ENCODE data around the gene OTOF.

Gene OTOF

DNA sequence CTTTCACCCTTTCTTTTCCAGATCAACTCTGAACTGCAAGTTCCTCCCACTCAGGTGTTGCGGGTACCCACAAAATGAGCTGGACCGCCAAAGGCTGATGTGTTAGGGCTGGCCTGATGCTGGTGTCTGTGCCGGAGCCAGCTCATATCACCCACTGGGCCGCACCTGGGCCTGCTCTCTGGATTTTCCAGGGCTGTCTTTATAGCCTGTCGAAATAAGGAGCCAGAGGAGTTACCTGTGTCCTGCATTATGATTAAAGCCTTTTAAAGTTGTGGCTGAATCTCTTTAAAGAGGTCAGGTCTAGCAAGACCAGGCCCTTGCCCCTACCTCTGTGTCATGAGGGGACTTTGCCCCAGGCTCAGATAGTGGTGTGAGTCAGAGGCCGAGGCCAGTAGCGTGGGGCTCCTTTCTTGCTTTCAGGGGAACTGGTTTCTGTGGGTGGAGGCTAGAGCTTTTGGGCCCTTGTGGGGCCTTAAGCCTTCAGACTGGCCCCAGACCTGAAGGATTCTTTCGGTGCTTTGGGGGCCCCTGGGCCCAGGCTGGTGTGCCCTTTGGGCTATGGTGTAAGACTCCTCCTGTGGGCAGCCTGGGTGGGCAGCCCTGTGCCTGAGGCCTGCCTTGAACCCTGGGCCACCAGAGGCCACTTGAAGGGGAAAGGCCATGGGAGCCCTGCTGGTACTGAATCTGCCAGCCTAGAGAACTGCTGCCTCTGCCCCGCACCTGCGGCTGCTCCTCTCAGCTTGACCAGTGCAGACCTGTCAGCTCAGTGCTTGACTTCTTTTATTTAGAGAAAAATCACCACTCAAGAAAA lies 21.3 kb downstream of the OTOF start:
- TF ChIP-seq POLR2AphosphoS5 (IDR thresholded peaks at IDR 0.05; ENCODE audit: low read depth, low read length): no peak
- TF ChIP-seq TAF1 (IDR thresholded peaks at IDR 0.05; ENCODE audit: borderline replicate concordance, insufficient read depth, low read length): no peak
- TF ChIP-seq, protein P1, sequence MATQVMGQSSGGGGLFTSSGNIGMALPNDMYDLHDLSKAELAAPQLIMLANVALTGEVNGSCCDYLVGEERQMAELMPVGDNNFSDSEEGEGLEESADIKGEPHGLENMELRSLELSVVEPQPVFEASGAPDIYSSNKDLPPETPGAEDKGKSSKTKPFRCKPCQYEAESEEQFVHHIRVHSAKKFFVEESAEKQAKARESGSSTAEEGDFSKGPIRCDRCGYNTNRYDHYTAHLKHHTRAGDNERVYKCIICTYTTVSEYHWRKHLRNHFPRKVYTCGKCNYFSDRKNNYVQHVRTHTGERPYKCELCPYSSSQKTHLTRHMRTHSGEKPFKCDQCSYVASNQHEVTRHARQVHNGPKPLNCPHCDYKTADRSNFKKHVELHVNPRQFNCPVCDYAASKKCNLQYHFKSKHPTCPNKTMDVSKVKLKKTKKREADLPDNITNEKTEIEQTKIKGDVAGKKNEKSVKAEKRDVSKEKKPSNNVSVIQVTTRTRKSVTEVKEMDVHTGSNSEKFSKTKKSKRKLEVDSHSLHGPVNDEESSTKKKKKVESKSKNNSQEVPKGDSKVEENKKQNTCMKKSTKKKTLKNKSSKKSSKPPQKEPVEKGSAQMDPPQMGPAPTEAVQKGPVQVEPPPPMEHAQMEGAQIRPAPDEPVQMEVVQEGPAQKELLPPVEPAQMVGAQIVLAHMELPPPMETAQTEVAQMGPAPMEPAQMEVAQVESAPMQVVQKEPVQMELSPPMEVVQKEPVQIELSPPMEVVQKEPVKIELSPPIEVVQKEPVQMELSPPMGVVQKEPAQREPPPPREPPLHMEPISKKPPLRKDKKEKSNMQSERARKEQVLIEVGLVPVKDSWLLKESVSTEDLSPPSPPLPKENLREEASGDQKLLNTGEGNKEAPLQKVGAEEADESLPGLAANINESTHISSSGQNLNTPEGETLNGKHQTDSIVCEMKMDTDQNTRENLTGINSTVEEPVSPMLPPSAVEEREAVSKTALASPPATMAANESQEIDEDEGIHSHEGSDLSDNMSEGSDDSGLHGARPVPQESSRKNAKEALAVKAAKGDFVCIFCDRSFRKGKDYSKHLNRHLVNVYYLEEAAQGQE (IDR thresholded peaks at IDR 0.05; ENCODE audit: insufficient read depth in 1 of 2, low read depth in 2 of 2, low read length in 2 of 2): no peak

DNA sequence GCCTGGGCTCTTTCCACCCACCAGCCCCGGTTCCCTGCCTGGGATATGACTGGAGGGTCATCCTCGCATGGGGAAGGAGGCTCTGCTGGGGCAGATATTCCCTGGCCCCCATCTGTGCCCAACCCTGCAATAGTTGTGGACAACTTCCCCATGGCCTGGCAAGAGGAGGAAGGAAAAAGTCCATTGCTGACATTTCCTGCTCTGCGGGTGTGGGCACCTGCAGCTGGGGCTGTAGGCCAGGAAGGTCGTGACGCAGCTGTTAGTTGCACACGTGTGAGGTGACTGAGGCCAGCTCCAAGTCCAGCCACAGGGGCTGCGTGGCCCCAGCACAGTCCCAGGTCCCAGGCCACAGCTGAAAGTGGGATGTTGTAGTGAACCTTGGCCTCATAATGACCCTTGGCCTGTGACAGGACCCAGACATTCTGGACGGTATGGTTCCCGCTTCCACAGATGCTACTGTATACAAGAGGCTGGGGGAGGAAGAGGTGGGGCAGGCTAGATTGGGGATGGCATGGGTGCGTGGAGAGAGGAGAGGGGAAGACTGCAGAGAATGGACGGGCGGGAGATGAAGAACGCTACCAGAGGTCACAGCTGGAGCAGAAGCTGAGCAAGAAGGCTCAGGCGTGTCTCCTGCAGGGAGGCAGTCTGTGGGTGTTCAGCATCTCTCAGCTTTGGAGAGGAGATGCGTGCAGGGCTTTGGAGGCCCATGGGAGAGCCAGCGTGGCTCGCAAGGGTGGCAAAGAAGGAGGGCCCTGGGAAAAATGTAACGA lies 22.1 kb downstream of the OTOF start:
- TF ChIP-seq TAF1 (IDR thresholded peaks at IDR 0.05; ENCODE audit: borderline replicate concordance, insufficient read depth, low read length): no peak
- no peak for TF ChIP-seq FOXP2 (optimal IDR thresholded peaks at IDR 0.05; ENCODE audit: borderline replicate concordance, extremely low read depth, extremely low read length, insufficient read depth)
- no peak for TF ChIP-seq SIN3A (IDR thresholded peaks at IDR 0.05; ENCODE audit: borderline replicate concordance, insufficient read depth, low read length)
- TF ChIP-seq, protein P1 (IDR thresholded peaks at IDR 0.05; ENCODE audit: insufficient read depth in 1 of 2, low read depth in 2 of 2, low read length in 2 of 2): no peak
- TF ChIP-seq POLR2AphosphoS5 (IDR thresholded peaks at IDR 0.05; ENCODE audit: low read depth, low read length): no peak

DNA sequence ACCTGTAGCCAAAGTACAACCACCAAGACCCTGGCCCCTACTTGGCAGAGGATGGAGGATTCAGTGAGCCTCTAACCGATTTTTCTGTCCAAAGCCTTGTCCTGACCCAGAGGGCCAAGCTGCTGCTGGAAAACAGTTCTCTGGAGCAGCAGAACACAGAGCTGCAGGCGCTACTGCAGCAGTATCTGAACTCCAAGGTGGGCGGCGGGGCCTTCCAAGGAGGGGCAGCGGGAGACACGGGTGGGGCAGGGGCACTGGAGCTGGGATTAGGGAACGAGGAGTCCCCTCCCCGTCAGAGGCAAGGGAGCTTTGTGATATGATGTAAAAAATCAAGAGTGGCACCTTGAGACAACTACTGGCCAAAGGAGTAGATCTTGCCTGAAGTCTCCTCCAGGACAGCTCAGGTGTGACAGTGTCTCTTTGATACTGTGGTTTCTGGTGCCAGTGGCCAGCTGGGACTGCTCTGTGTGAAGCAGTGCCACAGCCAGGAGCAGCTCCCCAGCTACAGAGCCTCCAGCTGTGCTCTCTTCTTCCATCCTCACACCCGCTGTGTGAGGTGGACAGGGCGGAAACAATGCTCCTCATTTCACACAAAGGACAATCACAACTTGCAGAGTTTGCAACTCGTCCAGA lies 22.8 kb downstream of the OTOF start:
- no peak for TF ChIP-seq FOXP2 (optimal IDR thresholded peaks at IDR 0.05; ENCODE audit: borderline replicate concordance, extremely low read depth, extremely low read length, insufficient read depth)
- no peak for TF ChIP-seq TAF1 (IDR thresholded peaks at IDR 0.05; ENCODE audit: borderline replicate concordance, insufficient read depth, low read length)
- TF ChIP-seq, protein P1 (IDR thresholded peaks at IDR 0.05; ENCODE audit: insufficient read depth in 1 of 2, low read depth in 2 of 2, low read length in 2 of 2): no peak
- no peak for TF ChIP-seq POLR2AphosphoS5 (IDR thresholded peaks at IDR 0.05; ENCODE audit: low read depth, low read length)
- TF ChIP-seq SIN3A (IDR thresholded peaks at IDR 0.05; ENCODE audit: borderline replicate concordance, insufficient read depth, low read length): no peak

DNA sequence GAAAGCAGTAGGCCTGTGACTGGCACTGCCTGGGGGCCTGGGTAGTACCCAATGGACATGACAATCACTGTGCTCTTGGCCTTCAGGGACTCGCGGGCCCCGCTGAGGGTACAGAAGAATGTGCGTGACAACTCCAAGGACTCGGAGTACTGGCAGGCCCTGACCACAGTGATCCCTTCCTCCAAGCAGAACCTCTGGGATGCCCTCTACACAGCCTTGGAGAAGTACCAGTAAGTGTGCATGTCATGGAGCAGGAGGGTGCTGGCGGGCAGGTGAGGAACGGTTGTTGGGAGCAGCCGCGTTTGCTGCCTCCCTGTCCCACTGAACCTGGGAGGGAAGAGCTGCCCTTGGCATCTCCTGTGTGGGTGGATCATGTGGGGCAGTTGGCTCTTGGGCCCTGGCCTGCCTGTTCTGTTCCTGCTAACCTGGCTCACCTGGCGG lies 23.3 kb downstream of the OTOF start:
- TF ChIP-seq FOXP2 (optimal IDR thresholded peaks at IDR 0.05; ENCODE audit: borderline replicate concordance, extremely low read depth, extremely low read length, insufficient read depth): no peak
- TF ChIP-seq, protein P1 (IDR thresholded peaks at IDR 0.05; ENCODE audit: insufficient read depth in 1 of 2, low read depth in 2 of 2, low read length in 2 of 2): no peak
- TF ChIP-seq TAF1 (IDR thresholded peaks at IDR 0.05; ENCODE audit: borderline replicate concordance, insufficient read depth, low read length): no peak
- TF ChIP-seq SIN3A (IDR thresholded peaks at IDR 0.05; ENCODE audit: borderline replicate concordance, insufficient read depth, low read length): no peak
- TF ChIP-seq POLR2AphosphoS5 (IDR thresholded peaks at IDR 0.05; ENCODE audit: low read depth, low read length): no peak

All from PFSK-1 (cell line).